HepG2 (cell line): ENCODE data around the gene SLC35D2.

Experiments used
- CEBPB ChIP-seq: IDR thresholded peaks from 2 replicates; pipeline ENCODE4 v1.6.1; 2011; ENCODE audit warnings: low read depth, low read length, improper control_type of control experiment, borderline replicate concordance
- CREM ChIP-seq, 2 experiments: sonication (generic) in 1 of 2; formaldehyde crosslinking in 1 of 2; IDR thresholded peaks; 2 replicates each; pipeline versions ENCODE4 v1.4.0 to v1.6.1; 2016 to 2020; ENCODE audit warnings: antibody characterized with exemption in 1 of 2, mild to moderate bottlenecking in 1 of 2, missing genetic modification reagents in 1 of 2
- HBP1 ChIP-seq: IDR thresholded peaks from 2 replicates; pipeline ENCODE4 v1.6.1; 2016; ENCODE audit warnings: low read depth, control low read depth
- KLF13 ChIP-seq: sonication (generic); formaldehyde crosslinking; IDR thresholded peaks from 2 replicates; pipeline ENCODE4 v1.4.0; 2020; ENCODE audit warnings: mild to moderate bottlenecking, missing genetic modification reagents
- NR3C1 ChIP-seq: sonication (generic); formaldehyde crosslinking; IDR thresholded peaks from 2 replicates; pipeline ENCODE4 v1.4.0; 2020; ENCODE audit warnings: missing genetic modification reagents
- PCBP2 ChIP-seq: fragments of 200-400 bp; formaldehyde crosslinking; optimal IDR thresholded peaks from 2 replicates; pipeline ENCODE3; 2018; ENCODE audit warnings: low read length, low read depth; ENCODE audit not compliant: poor library complexity, severe bottlenecking
- TBL1XR1 ChIP-seq: fragments of 150-350 bp; IDR thresholded peaks from 2 replicates; pipeline ENCODE4 v1.6.1; 2014; ENCODE audit warnings: borderline replicate concordance, low read length; ENCODE audit not compliant: partially characterized antibody
- ZBTB1 ChIP-seq: sonication (generic); formaldehyde crosslinking; IDR thresholded peaks from 2 replicates; pipeline ENCODE4 v1.4.0; 2020; ENCODE audit warnings: missing genetic modification reagents, borderline replicate concordance
- ZNF274 ChIP-seq: sonication (generic); formaldehyde crosslinking; IDR thresholded peaks from 2 replicates; pipeline ENCODE4 v1.5.1; 2020; ENCODE audit warnings: mild to moderate bottlenecking, missing genetic modification reagents
- ZNF687 ChIP-seq: sonication (generic); formaldehyde crosslinking; IDR thresholded peaks from 2 replicates; pipeline ENCODE4 v1.5.1; 2020; ENCODE audit warnings: mild to moderate bottlenecking, missing genetic modification reagents, moderate library complexity

- TF ChIP-seq HBP1 (CRISPR knock-in tag) = no peak
- no peak for TF ChIP-seq PCBP2
- no peak for TF ChIP-seq CREM (IDR thresholded peaks at IDR 0.05)
- no peak for TF ChIP-seq CREM (CRISPR knock-in tag; IDR thresholded peaks at IDR 0.05)
- no peak for TF ChIP-seq TBL1XR1
- TF ChIP-seq ZNF687 (CRISPR knock-in tag) = no peak
- TF ChIP-seq KLF13 (CRISPR knock-in tag) = no peak
- no peak for TF ChIP-seq ZNF274
- TF ChIP-seq CEBPB = no peak
- no peak for TF ChIP-seq NR3C1 (CRISPR knock-in tag)
- no peak for TF ChIP-seq ZBTB1
These were observed 42.1 kb upstream of the SLC35D2 start for GRCh38 chr9:96425500-96426169.
